OCI-LY7 (cell line): ENCODE results near the gene MEGF8.

Source experiments
- CTCF ChIP-seq: fragments of 200-600 bp; sonication (generic); conservative IDR thresholded peaks from 2 replicates; pipeline ENCODE4 v1.5.1; 2014; ENCODE audit warnings: mild to moderate bottlenecking, antibody characterized with exemption, low read length, moderate library complexity, mixed read lengths
- EZH2phosphoT487 ChIP-seq: fragments of 200-600 bp; sonication (generic); IDR thresholded peaks from 2 replicates; pipeline ENCODE4 v1.6.1; 2018; ENCODE audit warnings: low read depth, borderline replicate concordance, mild to moderate bottlenecking, mixed run types, antibody characterized with exemption, low read length, moderate library complexity, mixed read lengths

- no peak for TF ChIP-seq CTCF
- no peak for TF ChIP-seq EZH2phosphoT487
Measured at GRCh38 chr19:42281146-42281826, 44.1 kb upstream of the MEGF8 start.
